Mesenteric fat pad (tissue), 1 donor: ENCODE measurements around the gene TMEM74B. TPM values are rescaled to one million over a fixed set of nuclear protein-coding genes. Genes with fewer than 3 reads are reported as not detected.

Experiments used
- DNase-seq: peaks from one replicate; pipeline ENCODE4 v3.0.0-alpha.2; 2020; ENCODE audit warnings: low spot score
- total RNA-seq: library from RNA; stranded (reverse); fragmentation: NEBNext Ultra II Directional; extraction: Animal tissue kit (Norgen Biotek cat#: 25700); gene quantifications from one replicate; pipeline ENCODE4 v1.2.1, GENCODE V29; 2021
- donor health status: DM: yes; HTN: yes; CAD: no.

TMEM74B gene
- total RNA-seq, 1 donor from 2014 or later: 0.42 TPM

DNA sequence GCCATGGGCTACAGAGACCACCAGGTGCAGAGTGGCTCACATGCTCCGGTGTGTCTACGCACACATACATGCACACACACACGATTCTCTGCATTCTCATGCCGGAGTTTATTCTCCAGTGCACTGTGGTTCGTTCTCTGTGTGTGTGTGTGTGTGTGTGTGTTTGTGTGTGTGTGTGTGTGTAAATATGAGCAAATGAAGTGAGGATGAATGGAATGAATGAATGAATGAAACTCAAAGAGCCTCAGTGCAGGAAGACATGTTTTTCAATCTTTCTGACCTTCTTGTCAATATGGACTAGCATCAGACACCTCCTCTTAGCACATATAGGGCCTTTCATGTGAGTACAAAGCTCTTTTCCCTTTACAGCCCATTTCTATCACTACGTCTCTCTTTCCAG lies 1.6 kb downstream of the TMEM74B start:
- DNase-seq: no peak

DNA sequence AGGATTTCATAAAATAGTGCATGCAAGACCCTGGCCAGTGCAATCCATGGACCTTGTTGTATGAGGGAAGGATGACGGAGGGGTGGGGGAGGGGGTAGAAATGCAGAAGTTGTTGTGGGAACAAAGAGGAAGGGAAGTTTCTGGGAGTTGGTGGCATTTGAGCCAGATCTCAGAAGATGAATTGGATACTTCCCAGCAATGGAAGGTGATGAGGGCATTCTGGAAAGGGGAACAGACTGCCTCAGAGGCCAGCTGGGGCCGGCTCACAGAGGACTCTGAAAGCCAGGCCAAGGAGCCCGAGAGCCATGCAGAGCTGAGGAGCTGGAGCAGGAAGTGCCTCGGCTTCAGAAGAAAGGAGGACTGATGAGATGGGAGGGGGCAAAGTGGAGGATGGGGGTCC lies 2.7 kb downstream of the TMEM74B start:
- DNase-seq: no peak

DNA sequence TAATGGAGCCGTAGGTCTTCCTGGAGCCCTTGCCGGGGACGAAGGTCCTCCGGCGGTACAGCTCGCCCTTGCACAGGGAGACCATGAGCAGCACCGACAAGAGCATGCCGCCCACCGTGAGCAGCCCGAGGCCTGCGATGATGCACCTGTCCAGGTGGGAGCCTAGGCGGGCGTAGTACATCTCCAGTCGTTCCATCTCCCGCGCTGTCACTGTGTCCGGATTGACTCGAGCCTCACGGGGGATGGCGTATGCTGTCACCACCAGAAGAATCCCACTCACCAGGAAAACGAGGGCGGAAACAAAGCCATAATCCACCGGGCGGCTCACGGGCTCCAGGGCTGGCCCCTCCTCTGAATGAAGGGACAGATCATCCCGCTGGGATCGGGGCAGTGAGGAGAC lies 3.8 kb downstream of the TMEM74B start:
- no peak for DNase-seq

DNA sequence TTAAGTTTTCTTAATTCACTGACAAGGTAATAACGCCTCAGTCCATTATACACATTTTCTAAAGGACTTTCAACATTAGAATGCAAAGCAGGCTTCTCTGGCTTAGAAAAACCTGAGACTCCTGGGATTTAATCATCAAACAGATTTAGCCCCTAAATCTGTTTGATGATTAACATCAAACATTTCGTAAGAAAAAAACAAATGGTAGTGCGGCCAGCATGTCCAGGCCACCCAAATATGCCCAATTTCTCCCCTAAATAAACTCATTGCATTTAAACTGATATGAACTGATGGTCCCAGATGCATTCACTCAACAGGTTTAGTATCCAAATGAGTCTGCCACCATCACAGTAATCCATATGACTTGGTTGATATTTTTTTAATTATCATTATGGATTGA lies 6.2 kb downstream of the TMEM74B start:
- DNase-seq: no peak

DNA sequence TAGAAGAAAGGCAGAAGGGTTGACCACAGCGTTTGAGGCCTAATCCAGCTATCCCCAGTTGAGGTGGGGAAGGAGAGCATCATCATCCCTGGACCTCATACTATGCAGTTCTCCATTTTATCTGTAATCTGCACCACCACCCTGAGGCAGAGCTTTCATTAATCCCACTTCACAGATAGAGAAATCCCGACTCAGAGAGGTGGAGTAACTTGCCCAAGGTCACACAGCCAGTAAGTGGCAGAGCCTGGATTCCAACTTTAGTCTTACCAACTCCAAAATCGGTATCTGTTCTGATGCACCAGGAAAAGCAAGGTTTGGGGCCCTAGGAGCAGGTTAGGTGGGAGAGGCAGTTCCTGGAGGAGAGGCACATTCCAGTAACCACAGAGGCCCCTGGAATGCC lies 6.7 kb downstream of the TMEM74B start:
- DNase-seq: no peak

DNA sequence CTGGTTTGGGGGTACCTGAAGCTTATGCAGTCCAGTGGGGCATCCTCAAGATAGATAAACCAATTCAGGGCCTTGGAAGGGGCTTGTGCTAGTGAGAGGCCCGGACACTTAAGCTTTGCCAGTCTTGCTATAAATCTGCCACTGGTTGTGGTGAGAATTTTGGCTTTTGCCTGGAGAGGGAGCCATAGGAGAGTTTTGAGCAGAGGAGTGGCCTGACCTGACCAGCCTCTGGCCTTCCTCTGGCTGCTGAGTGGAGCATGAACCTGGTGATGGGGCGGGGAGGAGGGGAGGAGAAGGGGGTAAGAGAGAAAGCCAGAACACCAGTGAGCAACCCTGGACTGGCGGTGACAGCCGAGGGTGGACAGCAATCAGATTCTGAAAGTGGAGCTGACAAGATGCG lies 7.1 kb downstream of the TMEM74B start:
- DNase-seq: no peak

DNA sequence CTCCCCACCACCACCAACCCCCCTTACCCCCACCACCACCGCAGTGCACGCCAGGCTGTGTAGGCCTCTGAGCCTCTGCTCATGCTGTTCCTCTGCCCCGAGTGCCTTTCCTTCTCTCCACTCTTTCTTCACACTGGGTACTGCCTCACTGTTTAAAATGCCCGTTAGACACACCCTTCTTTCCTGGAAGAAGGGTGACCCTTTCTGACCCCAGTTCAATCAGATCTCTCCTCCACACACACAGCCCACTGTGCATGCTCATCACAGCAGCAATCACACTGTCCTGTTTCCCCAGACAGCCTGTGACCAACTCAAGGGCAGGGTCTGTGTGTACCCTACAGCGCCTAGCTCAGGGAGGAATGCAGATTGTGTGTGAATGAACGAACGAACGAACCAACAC lies 10.0 kb downstream of the TMEM74B start:
- DNase-seq: no peak

DNA sequence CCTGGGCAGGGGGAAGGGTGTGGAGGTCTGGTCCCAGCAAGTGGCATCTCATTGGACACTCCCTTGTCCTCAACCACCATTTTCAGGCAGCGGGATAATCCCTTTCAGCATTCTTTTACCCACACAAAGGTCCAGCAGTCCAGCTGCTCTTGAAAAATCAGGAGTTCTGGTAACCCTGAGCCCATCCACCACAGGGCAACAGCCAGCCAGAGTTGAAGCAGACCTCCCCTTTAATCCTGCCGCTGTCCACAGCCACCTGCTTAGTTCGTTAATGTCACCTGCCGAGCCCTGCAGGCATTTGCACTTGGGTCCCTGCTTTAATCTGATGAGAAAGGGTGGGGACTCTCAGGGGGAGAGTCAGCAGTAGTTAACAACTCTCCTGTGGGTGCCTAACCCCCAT lies 11.1 kb downstream of the TMEM74B start:
- DNase-seq: no peak

DNA sequence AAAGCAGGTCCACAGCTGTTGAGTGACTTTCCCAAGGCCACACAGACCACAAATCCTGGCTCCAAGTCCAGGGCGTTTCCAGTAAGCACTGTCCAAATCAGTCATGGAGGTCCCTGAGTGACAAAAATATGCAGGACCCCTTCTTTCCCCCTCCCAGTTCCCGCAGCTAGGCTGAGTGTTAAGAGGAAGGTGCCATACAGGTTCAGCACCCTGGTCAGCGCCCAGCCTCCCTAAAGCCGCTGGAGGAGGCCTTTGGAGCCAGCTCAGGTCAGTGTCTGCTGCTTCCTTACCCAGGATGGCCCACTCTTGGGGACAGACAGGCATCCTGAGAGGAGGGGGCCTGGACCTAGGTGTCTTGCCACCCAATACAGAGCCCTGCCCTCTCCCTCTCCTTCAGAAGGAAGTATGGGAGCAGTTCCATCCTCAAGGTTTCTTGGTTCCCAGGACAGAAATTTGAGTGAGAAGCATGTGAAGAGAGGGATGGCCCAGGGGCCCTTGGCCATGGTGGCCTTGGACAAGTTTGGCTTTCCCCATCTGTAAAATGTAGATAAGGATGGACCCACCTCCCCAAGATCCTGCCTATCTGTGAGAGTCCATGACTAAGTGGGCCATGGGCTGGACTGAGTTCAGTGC lies 13.2 kb downstream of the TMEM74B start:
- DNase-seq: no peak

DNA sequence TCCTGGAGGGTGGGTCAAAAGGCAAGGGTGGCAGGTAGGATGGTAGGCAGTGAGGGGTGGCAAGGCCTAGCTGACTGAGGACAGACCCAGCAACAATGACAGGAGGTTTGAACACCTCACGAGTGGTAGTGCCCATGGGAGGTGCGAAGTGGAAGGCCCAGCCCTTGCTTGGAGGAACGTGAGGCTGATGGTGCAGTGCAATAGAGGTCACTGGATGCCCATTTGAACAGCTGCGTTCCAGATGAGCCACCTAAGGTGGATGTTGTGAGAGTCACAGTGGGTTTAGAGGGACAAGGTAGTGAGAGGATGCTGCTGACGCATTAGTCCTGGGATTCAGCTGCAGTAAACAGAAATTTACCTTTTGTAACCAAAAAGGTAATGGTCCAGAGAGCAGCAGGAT lies 15.6 kb downstream of the TMEM74B start:
- DNase-seq: no peak

DNA sequence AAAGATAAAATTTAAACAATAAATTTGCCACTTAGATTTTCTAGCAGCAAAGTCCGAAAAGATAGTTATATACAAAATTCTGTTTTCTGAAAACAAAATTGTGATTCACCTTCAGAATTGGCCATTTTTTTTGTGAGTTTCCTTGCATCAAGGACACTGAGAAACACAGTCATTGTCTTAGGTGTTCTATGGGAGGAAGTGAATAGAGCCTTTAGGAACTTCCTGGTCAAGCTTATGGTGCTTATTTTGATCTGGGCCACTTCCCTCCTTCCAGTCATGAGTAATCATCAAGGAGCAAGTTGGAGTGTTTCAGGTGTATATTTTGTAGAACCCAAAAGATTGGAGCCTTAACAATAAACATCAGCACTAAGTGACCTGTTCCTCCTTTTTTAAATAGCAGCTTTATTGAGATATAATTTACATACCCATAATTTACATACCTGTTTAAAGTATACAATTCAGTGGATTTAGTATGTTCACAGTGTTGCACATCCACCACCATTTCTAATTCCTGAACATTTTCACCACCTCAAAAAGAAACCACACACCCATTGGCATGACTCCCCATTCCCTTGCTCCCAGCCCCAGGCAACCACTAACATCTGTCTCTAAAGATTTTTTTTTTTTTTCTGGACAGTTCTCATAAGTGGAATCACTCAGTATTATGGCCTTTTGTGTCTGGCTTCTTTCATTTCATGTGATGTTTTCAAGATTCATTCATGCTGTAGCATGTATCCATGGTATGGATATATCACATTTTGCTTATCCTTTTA lies 17.6 kb downstream of the TMEM74B start:
- no peak for DNase-seq

DNA sequence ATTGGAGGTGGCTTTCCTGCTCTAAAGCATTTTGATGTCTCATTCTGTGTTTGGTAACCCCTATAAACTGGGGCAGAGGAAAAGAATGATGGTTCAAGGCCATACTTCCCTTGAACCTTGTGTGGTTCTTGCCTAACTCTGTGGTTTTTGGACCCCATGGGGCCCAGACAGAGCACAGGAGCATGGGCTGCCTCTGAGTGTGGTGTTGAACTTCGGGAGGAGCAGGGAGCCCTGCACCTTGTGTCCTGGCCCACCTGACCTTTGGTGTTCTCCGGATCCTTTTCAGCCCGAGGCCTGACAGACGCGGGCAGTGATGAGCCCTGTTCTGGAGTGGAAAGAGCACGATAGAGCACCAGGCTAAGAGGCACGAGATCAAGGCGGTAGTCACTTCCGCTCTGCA lies 18.8 kb downstream of the TMEM74B start:
- no peak for DNase-seq

DNA sequence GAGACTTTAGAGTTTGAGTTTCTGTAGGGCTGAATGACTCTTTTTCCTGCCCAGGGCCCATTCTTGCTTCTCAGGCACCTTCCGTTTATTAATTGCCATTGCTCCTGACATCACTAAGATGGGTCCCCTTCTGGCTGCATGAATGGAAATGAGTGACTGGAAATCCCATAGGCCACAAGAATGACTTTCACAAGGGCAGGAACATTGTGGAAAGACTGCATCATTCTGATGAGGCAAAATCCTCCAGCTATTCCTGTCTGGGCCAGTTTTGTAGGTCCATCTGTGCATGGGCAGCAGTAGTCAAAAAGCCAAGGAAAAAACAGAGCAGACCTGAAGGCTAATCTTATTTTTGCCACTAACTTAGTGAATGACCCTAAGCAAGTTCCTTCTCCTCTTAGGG lies 19.3 kb downstream of the TMEM74B start:
- no peak for DNase-seq

DNA sequence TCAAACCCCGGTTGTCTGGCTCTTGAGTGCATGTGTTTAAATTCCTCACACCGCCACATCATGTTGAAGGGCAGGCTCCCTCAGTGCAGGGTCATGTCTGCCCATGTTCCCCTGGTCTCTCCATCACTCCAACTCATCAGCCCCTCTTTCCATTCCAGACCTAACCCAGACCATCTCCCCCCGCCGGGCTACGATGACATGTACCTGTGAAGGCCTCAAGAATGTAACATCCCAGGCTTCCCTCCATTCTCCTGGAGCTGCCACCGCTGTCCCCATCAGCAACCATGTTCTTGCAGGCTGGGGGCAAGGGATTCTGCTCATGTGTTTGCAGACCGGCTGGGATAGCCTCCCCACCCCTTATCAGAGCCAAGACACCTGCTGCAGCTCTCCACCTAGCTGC lies 19.9 kb downstream of the TMEM74B start:
- no peak for DNase-seq

DNA sequence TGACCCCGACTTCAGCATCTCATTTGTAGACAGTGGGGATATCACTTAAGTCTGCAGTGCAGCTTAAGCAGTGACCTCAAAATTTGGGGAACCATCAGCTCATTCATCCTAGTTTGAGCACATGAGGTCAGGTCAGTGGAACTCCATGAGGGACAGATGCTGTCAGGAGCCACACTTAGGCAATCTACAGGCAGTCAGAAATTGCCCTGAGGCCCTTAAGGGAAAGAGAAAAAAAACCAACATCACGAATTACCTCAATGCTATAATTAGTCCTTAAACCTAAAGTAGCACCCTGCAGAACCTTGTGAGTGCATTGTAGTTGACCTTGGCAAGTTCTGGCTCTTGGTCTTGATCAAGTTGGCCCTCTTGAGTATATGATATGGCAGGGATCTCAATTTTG lies 21.1 kb downstream of the TMEM74B start:
- DNase-seq: no peak

DNA sequence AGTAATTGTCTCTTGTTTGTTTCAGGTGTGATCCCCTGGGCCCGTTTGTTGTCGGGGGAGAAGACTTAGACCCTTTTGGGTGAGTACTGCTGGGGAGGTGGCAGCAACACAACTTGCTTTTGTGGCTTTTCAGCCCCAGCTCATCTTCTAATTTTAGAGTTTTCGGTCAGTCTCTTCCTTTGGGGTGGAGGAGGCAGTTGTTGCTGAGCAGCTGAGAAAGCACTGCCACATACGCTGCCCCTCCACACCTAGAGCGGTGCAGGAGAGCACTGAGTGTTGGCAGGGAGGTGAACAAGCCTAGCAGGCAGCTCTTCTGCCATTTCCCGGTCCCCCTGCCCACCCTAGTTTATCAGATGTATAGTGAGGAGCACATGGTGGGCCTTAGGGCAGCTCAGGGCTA lies 21.7 kb downstream of the TMEM74B start:
- no peak for DNase-seq

DNA sequence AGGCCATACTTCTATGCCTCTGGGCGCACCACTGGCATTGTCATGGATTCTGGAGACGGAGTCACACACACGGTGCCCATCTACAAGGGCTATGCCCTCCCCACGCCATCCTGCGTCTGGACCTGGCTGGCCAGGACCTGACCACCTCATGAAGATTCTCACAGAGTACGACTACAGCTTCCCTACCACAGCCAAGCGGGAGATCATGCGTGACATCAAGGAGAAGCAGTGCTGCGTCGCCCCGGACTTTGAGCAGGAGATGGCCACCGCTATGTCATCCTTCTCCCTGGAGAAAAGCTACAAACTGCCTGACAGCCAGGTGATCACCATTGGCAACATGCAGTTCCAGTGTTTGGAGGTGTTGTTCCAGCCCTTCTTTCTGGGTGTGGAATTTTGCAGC lies 23.8 kb downstream of the TMEM74B start:
- no peak for DNase-seq

DNA sequence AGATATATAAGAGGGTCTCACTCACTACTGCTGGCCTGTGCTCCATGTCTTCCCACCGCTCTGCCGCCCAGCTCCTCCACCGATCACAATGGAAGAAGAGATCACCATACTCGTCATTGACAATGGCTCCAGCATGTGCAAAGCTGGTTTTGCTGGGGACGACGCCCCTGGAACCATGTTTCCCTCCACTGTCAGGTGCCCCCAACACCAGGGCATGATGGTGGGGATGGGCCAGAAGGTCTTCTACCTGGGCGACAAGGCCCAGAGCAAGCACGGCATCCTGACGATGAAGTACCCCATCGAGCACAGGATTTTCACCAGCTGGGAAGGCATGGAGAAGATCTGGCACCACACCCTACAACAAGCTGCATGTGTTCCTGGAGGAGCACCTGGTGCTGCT lies 24.3 kb downstream of the TMEM74B start:
- no peak for DNase-seq

DNA sequence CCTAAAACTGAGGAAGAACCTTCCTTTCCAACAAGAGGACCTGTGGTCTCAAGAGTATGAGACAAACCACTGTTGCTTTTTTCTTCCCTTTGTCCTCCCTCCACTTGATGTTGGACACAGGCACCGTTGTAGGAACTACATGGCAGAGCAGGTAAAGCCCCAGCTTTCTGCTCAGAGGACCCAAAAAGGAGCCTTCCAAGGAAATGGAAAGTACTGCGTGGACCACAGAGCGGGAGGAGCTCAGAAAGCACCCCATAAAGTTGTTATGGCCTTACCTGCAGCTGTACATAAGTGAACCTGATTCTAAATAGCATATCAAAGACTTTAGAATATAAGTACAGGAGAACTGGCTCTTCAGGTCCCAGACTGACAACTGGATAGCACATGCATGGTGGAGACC lies 29.4 kb downstream of the TMEM74B start:
- DNase-seq: no peak

DNA sequence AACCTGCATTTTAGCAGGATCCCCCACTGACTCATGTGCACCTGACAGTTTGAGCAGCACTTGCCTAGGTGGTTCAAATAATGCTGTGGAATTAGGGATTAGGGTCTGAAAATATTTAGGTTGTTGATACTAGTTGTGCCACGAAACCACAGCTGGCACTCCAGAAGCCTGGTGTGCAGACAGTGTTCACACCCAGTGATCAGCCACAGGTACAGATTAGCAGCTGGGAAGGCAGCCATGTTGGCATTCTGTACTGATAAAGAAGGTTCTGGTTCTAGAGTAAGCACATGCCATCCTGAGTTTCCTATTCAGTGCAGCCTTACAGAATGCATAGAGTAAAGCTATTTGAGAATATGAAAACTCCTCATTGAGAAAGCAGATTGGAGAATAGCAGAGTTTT lies 30.1 kb downstream of the TMEM74B start:
- DNase-seq: no peak

DNA sequence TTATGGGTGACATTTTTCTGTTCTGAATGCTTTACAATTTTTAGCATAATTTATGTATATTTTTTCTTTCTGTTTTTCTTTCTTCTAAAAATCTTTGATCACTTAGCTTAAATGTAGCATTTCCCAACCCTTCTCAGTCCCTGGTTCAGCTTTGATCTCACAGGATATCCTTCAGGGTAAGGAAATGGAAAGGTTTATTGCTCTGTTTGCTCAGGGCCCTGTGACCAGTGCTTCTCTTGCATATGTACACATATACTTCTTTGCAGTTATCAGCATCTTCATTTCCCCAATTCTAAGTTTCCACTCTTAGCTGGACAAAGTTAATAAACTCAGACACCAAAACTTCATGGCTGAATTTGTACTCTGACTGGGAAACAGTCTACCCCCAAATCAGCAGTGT lies 30.6 kb downstream of the TMEM74B start:
- no peak for DNase-seq

DNA sequence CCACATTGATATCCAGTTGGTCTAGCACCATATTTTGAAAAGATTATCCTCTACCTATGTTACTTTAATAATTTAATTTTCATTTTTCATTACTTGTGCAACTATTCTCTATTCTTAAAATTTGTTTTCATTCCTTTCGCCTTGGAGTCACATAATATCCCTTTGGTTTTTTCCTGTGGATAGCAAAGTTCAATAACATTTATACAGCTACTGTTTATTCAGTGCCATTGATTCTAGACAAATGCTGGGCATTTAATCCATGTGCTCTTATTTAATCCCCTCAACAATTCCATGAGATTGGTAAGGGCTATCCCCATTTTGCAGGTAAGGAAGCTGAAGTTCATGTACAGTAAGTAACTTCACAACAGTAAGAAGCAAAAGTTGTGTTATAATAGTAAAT lies 33.8 kb downstream of the TMEM74B start:
- DNase-seq: no peak

DNA sequence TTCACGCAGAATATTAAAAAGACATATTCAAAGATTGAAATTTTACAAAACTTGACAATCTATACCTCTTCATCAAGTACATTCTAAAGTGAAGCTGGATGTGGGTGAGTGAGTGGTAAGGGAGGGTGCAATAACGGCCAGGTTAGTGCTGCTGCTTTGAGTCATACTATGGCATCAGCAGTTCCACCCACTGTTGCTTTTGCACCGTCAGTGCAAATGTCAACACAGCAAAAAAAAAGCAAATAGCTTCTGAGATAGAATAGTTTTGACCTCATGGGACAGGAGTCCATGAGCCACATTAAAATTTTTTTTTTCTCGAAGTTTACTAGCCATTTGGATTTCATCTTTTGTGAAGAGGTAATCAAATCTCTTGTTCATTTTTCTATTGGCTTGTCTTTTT lies 34.6 kb downstream of the TMEM74B start:
- no peak for DNase-seq
